ENCODE data around the gene NDUFV1.
"Not testable (repeated sequence)": the region's sequence is repeated elsewhere in the genome, so short reads cannot be mapped to it uniquely, and the experiment has no call there.

NDUFV1 gene

DNA sequence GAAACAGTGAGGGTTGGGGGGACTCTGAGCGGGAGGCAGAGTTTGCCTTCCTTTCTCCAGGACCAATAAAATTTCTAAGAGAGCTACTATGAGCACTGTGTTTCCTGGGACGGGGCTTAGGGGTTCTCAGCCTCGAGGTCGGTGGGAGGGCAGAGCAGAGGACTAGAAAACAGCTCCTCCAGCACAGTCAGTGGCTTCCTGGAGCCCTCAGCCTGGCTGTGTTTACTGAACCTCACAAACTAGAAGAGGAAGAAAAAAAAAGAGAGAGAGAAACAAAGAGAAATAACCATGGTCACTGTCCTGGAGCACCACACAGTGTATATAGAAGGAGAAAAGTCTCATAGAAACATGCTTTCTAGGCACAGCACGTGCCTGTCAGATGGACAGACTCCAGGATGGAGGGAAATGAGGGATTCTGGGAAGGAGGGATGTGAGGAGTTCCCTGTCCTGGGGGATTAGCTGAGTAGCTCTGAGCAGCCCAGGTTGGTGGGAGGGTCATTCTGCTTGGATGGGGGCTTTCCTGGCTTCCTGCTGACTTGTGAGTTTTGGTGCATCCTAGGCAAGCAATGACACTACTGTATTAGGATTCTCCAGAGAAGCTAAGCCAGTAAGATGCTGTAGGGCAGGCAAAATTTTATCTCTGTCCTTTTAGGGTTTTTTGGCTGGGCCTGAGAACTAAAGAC lies 20.0 kb upstream of the NDUFV1 start:
- no peak for DNase-seq

DNA sequence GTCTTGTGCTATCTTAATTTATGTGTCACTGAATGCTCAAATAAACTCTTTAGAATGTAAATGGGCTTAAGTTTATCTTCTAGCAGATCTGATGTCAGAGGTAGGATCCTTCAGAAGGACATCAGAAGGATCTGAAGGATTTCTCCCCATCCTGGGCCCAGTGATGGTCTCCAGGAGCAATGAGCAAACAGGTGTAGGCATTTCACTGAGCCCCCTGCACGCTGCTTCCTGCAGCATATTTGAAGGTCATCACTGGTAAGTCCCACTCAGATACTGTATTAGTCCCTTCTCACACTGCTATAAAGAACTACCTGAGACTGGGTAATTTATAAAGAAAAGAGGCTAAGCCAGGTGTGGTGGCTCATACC lies 18.6 kb upstream of the NDUFV1 start:
- no peak for DNase-seq

DNA sequence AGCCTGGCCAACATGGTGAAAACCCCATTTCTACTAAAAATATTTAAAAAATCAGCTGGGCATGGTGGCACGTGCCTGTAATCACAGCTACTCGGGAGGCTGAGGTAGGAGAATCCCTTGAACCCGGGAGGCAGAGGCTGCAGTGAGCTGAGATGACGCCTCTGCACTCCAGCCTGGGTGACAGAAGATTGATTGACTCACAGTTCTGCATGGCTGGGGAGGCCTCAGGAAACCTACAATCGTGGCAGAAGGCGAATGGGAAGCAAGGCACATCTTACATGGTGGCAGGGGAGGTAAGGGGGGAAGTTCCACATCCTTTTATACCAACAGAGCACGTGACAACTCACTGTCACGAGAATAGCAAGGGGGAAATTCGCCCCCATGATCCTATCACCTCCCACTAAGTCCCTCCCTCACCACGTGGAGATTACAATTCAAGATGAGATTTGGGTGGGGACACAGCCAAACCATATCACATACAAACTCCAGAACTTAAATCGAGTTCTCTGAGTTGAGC lies 17.8 kb upstream of the NDUFV1 start:
- not testable (repeated sequence) for DNase-seq

DNA sequence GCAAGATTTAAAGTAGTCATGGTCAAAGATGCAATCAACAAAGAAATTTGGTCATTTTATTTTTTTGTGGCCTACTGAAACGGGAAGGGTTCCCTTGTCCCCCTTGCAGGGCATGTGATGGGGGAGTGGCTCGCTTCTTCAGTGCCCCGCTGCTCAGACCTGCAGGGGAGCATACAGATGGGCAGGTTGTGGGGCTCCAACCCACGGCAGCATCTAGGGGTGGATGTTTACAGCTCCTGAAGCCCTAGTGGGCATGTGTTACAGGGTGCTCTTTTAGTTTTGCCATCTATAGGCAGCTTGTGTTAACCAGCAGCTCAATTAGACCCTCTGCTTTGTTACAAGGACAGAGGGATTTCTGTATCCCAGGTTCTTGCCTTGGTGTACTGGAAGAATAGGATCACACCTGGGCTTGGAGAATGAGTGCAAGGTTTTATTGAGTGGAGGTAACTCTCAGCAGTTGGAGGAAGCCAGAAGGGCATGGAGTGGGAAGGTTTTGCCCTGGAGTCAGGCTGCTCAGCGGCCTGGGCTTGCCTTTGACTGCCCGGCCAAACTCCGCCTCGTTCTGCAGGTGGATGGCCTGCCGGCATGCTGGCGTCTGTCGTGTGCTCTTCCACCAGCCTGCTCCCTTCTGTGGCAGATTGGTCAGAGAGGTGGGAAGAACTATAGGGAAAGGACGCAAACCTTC lies 13.7 kb upstream of the NDUFV1 start:
- no peak for DNase-seq

DNA sequence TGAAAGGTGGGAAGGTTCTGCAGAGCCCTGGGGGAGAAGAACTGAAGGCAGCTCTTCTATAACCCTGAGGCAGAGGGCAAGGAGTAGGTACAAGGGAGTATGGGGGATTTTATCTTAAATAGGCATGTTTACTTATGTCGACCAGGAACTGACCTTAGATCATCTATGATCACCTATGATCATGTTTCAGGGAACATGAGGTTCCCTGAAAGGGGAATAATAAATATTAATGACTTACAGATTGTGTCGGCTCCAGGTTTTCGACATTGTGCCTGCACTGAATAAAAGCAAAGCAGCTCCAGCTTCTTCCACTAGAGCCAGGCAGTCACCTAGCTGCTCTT lies 13.2 kb upstream of the NDUFV1 start:
- DNase-seq = no peak

DNA sequence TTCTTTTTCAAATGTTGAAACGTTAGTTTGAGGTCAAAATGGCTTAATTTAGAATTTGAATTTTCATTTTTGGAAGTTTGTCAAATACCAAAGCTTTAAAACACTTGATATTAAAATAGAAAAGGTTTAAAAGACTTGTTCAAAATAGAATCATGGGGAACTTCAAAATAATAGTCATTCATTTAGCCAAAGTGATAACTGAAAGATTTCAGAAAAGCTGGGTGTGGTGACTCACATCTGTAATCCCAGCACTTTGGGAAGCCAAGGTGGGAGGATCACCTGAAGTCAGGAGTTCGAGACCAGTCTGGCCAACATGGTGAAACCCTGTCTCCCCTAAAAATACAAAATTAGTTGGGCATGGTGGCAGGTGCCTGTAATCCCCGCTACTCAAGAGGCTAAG lies 12.3 kb upstream of the NDUFV1 start:
- no peak for DNase-seq

DNA sequence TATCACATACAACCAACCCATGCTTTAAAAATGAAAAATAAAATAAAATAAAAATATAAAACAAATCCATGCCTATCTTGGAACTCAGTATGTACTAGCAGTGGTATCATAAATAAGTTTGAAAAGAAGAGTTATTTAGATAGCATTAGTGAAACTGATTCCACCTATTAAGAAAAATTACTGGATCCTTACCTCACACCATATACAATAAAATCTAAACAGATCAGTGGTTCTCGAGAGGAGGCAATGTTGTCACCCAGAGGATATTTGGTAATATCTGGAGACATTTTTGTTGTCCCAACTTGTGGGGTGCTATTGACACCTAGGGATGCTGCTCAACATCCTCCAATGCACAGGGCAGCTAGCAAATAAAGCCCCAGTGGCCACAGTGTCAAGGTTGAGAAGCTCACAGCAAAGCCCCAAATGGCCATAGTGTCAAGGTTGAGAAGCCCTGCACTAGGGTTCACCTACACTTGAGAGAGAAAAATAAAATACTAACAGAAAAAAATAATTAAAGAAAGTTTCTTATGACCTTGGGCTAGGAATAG lies 9.9 kb upstream of the NDUFV1 start:
- DNase-seq = no peak

DNA sequence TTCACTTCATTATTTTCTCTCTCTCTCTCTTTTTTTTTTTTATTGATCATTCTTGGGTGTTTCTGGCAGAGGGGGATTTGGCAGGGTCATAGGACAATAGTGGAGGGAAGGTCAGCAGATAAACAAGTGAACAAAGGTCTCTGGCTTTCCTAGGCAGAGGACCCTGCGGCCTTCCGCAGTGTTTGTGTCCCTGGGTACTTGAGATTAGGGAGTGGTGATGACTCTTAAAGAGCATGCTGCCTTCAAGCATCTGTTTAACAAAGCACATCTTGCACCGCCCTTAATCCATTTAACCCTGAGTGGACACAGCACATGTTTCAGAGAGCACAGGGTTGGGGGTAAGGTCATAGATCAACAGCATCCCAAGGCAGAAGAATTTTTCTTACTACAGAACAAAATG lies 9.3 kb upstream of the NDUFV1 start:
- not testable (repeated sequence) for DNase-seq

DNA sequence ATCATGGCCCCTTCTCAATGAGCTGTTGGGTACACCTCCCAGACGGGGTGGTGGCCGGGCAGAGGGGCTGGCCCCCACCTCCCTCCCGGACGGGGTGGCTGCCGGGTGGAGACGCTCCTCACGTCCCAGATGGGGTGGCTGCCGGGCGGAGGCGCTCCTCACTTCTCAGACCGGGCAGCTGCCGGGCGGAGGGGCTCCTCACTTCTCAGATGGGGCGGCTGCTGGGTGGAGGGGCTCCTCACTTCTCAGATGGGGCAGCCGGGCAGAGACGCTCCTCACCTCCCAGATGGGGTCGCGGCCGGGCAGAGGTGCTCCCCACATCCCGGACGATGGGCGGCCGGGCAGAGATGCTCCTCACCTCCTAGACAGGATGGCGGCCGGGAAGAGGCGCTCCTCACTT lies 8.8 kb upstream of the NDUFV1 start:
- not testable (repeated sequence) for DNase-seq

DNA sequence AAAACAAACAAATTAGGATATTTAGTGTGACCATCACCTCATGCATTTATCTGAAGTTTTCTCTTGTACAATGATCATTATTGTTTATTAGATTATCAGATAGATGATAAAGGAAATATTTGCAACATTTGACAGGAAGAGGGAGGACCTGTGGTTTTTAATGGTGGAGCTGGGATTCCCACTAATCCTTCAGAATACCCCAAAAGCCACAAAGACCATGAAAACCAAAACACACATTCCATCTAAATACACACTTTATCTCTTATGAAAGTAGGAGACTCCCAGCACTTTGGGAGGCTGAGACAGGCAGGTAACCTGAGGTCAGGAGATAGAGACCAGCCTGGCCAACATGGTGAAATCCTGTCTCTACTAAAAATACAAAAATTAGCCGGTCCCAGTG lies 7.6 kb upstream of the NDUFV1 start:
- no peak for DNase-seq

DNA sequence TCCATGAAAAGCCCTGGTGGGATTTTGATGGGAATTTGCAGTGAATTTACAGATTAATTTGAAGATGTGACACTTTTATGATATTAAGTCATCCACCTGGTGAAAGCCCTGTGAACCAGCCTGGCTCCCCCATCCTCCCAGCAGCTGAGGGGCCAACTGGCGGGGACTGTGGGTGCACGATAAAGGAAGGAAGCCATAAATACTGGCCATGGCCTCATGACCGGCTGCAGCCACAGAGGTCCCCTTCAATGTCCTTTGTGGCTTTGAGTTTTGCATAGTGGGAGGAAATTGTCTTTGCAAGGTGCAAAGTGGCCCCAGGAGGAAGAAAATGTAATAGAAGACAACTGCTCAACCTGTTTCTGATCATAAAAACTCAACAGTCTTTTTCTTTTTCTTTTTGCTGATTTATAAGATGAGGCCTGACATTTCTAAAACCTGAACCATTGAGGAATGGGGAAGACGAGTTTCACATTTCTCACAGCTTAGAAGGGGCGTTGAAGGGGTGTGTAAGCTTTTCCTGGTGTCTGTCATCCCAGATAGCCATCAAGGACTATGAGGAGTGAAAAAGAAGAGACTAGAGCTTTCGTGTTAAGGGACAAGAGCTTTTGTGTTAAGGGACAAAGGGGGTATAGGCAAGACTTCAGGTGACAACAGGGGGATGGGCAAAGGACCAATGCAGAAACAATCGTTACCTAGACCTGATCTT lies 6.3 kb upstream of the NDUFV1 start:
- DNase-seq = no peak

DNA sequence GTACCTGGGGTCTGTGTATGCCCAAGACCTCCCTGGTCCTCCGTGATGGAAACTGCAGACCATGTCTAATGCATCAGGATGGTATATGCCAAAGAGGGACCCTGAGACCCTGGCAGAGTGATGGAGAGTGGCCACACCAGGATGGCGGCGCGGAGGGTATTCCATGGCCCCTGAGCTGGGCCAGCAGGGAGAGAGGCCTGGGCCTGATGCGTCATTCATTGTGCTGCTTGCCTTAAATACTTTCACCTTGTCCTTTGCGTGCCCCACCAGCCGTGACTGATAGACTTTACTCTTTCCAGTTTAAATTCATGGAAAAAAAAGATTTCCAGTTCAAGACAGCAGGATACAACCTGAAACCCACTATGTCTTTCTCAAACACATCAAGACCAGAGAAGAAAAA lies 5.6 kb upstream of the NDUFV1 start:
- DNase-seq = no peak

DNA sequence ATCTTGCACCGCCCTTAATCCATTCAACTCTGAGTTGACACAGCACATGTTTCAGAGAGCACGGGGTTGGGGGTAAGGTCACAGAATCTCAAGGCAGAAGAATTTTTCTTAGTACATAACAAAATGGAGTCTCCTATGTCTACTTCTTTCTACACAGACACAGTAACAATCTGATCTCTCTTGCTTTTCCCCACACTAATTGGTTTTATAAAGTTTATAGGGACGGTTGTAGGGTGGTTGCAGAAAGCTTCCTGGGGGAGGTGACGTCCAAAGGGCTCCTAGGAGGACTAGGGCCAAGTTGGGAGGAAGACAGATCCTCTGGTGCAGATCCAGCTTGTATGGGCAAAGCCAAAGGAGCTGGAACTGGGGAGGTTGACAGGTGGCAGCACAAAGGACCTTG lies 2.6 kb upstream of the NDUFV1 start:
- DNase-seq = not testable (repeated sequence)

DNA sequence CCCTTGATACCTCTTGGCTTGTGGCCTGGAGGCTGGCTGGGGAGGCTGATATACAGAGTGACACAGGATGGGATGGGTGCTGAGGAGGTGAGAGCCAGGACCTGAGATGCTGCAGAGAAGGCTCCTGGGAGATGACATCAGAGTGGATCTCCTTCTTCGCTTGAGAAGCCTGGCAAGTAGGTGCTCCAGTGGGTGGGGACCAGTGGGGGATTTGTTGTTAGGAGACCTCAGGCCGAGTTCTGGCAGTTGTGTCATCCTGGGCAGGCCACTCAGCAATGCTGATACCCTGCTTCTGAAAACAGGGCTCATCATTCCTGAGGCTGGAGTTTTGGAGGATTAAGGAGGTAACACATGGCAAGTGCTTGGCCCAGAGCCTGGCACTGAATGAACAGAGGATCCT lies 1.9 kb upstream of the NDUFV1 start:
- no peak for DNase-seq

DNA sequence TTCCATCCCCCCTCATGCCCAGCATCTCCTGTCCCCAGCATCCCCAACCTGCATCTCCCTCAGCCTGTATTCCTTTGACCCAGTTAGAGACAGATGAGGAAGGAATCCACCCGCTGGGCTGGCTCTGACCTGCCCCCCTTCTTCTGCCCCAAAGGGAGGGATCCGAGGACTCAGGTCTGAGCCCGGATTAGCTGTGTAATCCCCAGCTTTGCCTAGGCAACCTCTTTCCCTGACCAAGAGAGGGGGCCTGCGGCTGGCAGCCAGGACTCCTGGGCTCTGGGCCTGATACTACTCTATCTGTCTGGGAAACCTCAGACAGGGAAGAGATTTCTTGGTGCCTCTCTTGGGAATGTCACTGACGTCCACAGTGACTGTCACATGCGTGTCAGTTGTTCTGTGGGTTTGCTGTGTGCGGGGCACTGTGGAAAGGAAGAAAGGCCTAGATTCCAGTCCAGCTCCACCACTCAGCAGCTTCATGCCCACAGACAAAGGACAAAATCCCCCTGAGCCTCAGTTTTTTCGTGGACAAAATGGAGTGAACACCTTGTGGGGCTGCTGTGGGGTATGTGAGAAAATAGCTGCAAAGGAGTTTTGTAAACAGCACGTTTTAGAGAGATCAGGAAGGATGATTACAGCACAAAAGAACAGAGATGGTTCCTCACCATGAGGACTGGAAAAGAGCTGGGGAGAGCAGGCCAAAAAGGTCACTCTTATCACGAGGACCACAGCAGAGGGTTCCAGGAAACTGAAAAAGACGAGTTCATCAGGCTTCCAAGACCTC lies 1.3 kb upstream of the NDUFV1 start:
- no peak for DNase-seq

DNA sequence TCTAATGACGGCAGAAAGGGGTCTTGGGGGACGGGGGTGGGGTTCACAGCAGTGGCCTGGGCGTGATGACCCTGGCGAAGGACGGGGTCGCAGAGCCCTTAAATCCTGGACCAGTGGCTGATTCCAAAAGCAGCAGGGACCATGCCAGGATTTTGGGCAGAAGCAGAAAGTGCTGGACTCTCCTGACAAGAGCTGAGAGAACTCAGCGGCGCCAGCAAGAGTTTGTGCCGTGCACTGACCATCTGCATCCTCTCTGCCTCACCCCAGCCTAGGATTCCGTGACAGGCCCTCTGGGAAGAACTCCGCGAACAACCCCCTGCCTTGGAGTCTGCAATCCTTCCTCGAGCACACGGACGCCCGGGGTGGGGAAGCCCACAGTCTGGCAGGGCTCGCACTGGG lies 644 bp upstream of the NDUFV1 start:
- no peak for DNase-seq

DNA sequence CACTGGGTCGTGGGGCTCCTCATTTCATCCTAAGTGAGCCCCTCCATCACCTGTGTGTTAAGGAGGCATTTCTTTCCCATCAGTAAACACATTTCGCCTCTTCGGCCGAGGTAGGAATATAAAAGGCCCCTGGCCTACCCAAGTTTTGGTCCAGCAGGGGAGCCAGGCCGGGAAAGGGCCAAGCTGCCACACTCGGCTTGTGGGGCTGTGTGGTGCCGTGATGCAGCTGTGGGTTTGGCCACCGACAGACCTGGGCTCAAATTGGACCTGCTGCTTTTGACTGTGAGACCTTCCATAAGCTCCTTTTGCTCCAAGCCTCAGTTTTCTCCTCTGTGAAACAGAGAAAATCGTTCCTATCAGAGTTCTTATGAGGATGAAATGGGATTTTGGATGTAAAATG lies 771 bp downstream of the NDUFV1 start:
- DNase-seq = no peak

DNA sequence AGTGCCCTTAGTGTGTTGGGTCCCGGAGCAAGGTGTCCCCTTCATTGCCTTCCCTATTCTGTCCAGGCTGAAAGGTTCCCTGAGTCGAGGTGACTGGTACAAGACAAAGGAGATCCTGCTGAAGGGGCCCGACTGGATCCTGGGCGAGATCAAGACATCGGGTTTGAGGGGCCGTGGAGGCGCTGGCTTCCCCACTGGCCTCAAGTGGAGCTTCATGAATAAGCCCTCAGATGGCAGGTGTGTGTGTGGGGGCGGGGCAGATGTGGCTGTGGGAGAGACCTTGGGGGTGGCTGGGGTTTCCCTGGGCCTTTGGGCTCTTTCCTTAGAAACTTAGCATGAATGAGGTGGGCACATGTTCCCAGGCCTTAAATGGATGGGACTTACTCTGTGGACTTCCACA lies 1.8 kb downstream of the NDUFV1 start:
- no peak for DNase-seq

DNA sequence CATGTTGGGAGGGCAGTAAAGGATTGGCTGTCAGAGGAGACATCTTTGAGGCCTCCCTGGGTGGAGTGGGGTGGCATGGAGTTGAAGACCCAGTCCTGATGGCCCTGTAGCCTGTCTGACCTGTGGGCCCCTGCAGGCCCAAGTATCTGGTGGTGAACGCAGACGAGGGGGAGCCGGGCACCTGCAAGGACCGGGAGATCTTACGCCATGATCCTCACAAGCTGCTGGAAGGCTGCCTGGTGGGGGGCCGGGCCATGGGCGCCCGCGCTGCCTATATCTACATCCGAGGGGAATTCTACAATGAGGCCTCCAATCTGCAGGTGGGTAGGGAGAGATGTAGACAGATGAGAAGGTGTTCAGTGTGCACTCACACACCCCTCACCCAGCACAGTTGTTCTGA lies 2.6 kb downstream of the NDUFV1 start:
- no peak for DNase-seq

DNA sequence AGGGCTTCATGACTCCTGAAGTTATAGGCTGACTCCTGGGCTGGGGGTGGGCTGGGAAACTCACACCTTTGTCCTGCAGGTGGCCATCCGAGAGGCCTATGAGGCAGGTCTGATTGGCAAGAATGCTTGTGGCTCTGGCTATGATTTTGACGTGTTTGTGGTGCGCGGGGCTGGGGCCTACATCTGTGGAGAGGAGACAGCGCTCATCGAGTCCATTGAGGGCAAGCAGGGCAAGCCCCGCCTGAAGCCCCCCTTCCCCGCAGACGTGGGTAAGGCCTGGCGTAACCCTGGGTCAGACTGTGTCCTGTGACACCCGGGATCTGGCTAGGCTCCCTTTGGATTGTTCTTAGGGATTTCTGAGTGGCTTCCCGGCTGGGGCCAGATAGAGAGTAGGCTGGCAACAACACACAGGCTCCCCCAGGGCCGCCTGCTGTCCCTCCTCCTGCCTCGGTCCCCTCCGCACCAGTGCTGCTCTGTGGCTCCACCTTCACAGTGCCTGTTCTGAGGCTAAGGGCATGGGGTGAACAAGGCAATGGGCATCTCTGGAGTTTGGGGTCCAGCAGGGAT lies 3.6 kb downstream of the NDUFV1 start:
- no peak for DNase-seq

DNA sequence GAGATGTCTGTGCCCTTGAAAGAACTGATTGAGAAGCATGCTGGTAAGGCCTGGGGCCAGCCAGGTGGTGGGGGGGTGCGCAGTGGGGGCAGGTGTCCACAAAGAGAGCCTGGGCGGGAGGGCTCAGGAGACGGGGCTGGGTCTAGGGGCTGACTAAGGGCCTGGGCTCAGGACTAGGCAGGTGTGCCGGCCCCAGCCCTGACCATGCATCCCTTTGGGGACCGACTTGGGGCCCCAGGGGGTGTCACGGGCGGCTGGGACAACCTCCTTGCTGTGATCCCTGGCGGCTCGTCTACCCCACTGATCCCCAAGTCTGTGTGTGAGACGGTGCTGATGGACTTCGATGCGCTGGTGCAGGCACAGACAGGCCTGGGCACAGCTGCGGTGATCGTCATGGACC lies 4.4 kb downstream of the NDUFV1 start:
- DNase-seq = no peak

DNA sequence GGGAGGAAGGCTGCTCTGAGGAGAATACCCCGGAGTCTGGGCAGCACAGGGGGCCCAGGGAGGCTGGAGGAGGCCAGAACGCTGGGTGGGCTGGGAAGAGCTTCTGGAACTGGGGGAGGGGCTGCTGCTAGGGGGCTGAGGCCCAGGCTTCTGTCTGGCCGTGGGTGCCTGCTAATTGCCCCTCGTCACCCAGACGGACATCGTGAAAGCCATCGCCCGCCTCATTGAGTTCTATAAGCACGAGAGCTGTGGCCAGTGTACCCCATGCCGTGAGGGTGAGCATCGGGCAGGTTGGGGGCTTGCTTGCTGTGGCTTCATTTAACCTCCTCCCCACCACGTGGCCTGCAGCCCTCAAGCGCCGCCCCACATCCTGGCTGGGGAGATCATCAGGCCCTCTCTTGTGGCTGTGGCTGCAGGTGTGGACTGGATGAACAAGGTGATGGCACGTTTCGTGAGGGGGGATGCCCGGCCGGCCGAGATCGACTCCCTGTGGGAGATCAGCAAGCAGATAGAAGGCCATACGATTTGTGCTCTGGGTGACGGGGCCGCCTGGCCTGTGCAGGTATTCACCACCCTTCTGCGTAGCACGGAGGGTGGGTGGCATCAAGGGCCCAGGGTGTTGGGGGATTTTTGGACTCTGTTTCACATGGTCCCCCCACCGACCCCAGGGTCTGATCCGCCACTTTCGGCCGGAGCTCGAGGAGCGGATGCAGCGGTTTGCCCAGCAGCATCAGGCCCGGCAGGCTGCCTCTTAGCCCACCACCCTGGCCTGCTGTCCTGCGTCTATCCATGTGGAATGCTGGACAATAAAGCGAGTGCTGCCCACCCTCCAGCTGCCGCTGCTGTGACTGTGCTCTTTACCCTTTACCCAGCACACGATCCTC lies 5.2 kb downstream of the NDUFV1 start:
- DNase-seq = no peak
